Thymus (tissue), 11 donors: ENCODE data around the gene CD300LG. TPM values are rescaled to one million over a fixed set of nuclear protein-coding genes. Genes with fewer than 3 reads are reported as not detected.

Experiments
- DNase-seq, 9 donors: peaks; one replicate each; pipeline ENCODE4 v3.0.0-alpha.2; 2013; ENCODE audit warnings: low spot score in 9 of 9, low read depth in 6 of 9, missing footprints in 1 of 9
- H3K27ac ChIP-seq, 2 donors: one replicate each; pipeline ENCODE4 v1.5.1; 2013; ENCODE audit warnings: control low read depth in 1 of 2, low read depth in 1 of 2, low read length in 1 of 2, mild to moderate bottlenecking in 1 of 2, moderate library complexity in 1 of 2
- H3K27me3 ChIP-seq, 2 donors: one replicate each; pipeline ENCODE4 v1.5.1; 2013; ENCODE audit warnings: low read length in 1 of 2; ENCODE audit not compliant: control insufficient read depth in 2 of 2, insufficient read depth in 1 of 2
- H3K36me3 ChIP-seq, 2 donors: one replicate each; pipeline ENCODE4 v1.5.1; 2013; ENCODE audit warnings: low read length in 1 of 2, mild to moderate bottlenecking in 1 of 2, moderate library complexity in 1 of 2; ENCODE audit not compliant: control insufficient read depth in 2 of 2, insufficient read depth in 2 of 2
- H3K4me1 ChIP-seq, 2 donors: one replicate each; pipeline ENCODE4 v1.5.1; 2013; ENCODE audit warnings: low read length in 2 of 2; ENCODE audit not compliant: control insufficient read depth in 2 of 2, insufficient read depth in 2 of 2
- H3K4me3 ChIP-seq, 2 donors: one replicate each; pipeline ENCODE4 v1.5.1; 2013; ENCODE audit warnings: low read length in 2 of 2, control low read depth in 1 of 2, mild to moderate bottlenecking in 1 of 2
- H3K9me3 ChIP-seq, 2 donors: one replicate each; pipeline ENCODE4 v1.5.1; 2013; ENCODE audit warnings: low read length in 1 of 2, mild to moderate bottlenecking in 1 of 2; ENCODE audit not compliant: control insufficient read depth in 2 of 2, insufficient read depth in 1 of 2
- WGBS: extraction: QIAGEN DNeasy Blood & Tissue Kit; methylation state at CpG from one replicate; pipeline ENCODE4 v1.1.7; 2013; 5-methylcytosine and 5-hydroxymethylcytosine counted together
- polyA plus RNA-seq: library from polyadenylated mRNA; stranded (reverse); fragments of 200-250 nt; gene quantifications from one replicate; pipeline ENCODE4 v1.2.3, GENCODE V29; 2013
- total RNA-seq: library from RNA; stranded (reverse); fragments of 120-200 nt; gene quantifications from one replicate; pipeline ENCODE4 v1.2.4, GENCODE V29; 2013
- donor health status: healthy.

Gene CD300LG
- total and polyA plus RNA-seq, 2 donors = 0.71 to 5.7 TPM

- Histone ChIP-seq H3K36me3 (no peaks in the 10 kb centered on the region), H3K4me1 (no peaks in the 10 kb centered on the region), H3K4me3 (no peak overlapping the region), H3K27me3 (peaks cover 0 to 3% of the 10 kb centered on the region in 2 donors), H3K9me3 (no peaks in the 10 kb centered on the region), H3K27ac (no peak overlapping the region)
- WGBS = 96% methylated on average over 14 of the region's 14 CpGs
- no peak for DNase-seq
Measured at GRCh38 chr17:43820759-43821158, 26.2 kb upstream of the CD300LG start.

- no peak overlapping the region for H3K4me3 ChIP-seq
- no peak overlapping the region for H3K27ac ChIP-seq
- no peaks in the 10 kb centered on the region for H3K36me3 ChIP-seq
- H3K27me3 ChIP-seq = peaks cover 0 to 3% of the 10 kb centered on the region in 2 donors
- H3K4me1 ChIP-seq = no peaks in the 10 kb centered on the region
- WGBS = 89% methylated on average over 5 of the region's 5 CpGs
- H3K9me3 ChIP-seq = no peaks in the 10 kb centered on the region
- no peak for DNase-seq
Measured at GRCh38 chr17:43822570-43823190, 24.3 kb upstream of the CD300LG start.

- H3K4me1 ChIP-seq = no peaks in the 10 kb centered on the region
Measured at GRCh38 chr17:43823350-43824084, 23.5 kb upstream of the CD300LG start.

GRCh38 chr17:43825567-43825966 is 21.4 kb upstream of the CD300LG start:
- no peak for DNase-seq
- H3K36me3 ChIP-seq = no peaks in the 10 kb centered on the region
- no peak overlapping the region for H3K27ac ChIP-seq
- no peak overlapping the region for H3K4me3 ChIP-seq
- H3K4me1 ChIP-seq = no peaks in the 10 kb centered on the region
- peaks cover 0 to 14% of the 10 kb centered on the region in 2 donors for H3K27me3 ChIP-seq
- 95% methylated on average over 12 of the region's 12 CpGs for WGBS
- no peaks in the 10 kb centered on the region for H3K9me3 ChIP-seq

More at GRCh38 chr17:43823350-43824084, 23.5 kb upstream of the CD300LG start:
- H3K27me3 ChIP-seq = peaks cover 0 to 3% of the 10 kb centered on the region in 2 donors
- H3K27ac ChIP-seq = no peak overlapping the region
- 93% methylated on average over 10 of the region's 10 CpGs for WGBS
- no peak overlapping the region for H3K4me3 ChIP-seq
- no peak for DNase-seq
- no peaks in the 10 kb centered on the region for H3K36me3 ChIP-seq
- no peaks in the 10 kb centered on the region for H3K9me3 ChIP-seq

- no peak overlapping the region for H3K4me3 ChIP-seq
- DNase-seq = no peak
- 98% methylated on average over 7 of the region's 7 CpGs for WGBS
- no peaks in the 10 kb centered on the region for H3K36me3 ChIP-seq
- no peaks in the 10 kb centered on the region for H3K9me3 ChIP-seq
- H3K4me1 ChIP-seq = no peaks in the 10 kb centered on the region
- no peak overlapping the region for H3K27ac ChIP-seq
- peaks cover 0 to 18% of the 10 kb centered on the region in 2 donors for H3K27me3 ChIP-seq
Measured at GRCh38 chr17:43826206-43826605, 20.8 kb upstream of the CD300LG start.

GRCh38 chr17:43827596-43827995 is 19.4 kb upstream of the CD300LG start:
- no peak for DNase-seq
- H3K4me3 ChIP-seq = no peak overlapping the region
- peaks cover 13 to 32% of the 10 kb centered on the region in 2 donors for H3K27me3 ChIP-seq
- H3K27ac ChIP-seq = no peak overlapping the region
- H3K4me1 ChIP-seq = no peaks in the 10 kb centered on the region
- no peaks in the 10 kb centered on the region for H3K36me3 ChIP-seq
- H3K9me3 ChIP-seq = no peaks in the 10 kb centered on the region
- 97% methylated on average over 9 of the region's 9 CpGs for WGBS

GRCh38 chr17:43829738-43830137 is 17.2 kb upstream of the CD300LG start:
- 96% methylated on average over 14 of the region's 14 CpGs for WGBS
- H3K27me3 ChIP-seq = peaks cover 31 to 52% of the 10 kb centered on the region in 2 donors
- no peaks in the 10 kb centered on the region for H3K36me3 ChIP-seq
- H3K27ac ChIP-seq = no peak overlapping the region
- no peak overlapping the region for H3K4me3 ChIP-seq
- H3K9me3 ChIP-seq = peaks cover 0 to 3% of the 10 kb centered on the region in 2 donors
- H3K4me1 ChIP-seq = peaks cover 0 to 5% of the 10 kb centered on the region in 2 donors
- DNase-seq = no peak

- Histone ChIP-seq H3K4me3 (no peak overlapping the region), H3K27ac (no peak overlapping the region), H3K36me3 (no peaks in the 10 kb centered on the region), H3K4me1 (peaks cover 0 to 5% of the 10 kb centered on the region in 2 donors), H3K27me3 (peaks cover 31 to 58% of the 10 kb centered on the region in 2 donors), H3K9me3 (peaks cover 0 to 3% of the 10 kb centered on the region in 2 donors)
- no peak for DNase-seq
- WGBS = 93% methylated on average over 7 of the region's 7 CpGs
Measured at GRCh38 chr17:43830510-43831140, 16.4 kb upstream of the CD300LG start.

GRCh38 chr17:43831633-43832032 is 15.3 kb upstream of the CD300LG start:
- Histone ChIP-seq H3K9me3 (peaks cover 0 to 3% of the 10 kb centered on the region in 2 donors), H3K27me3 (peaks cover 31 to 58% of the 10 kb centered on the region in 2 donors), H3K27ac (no peak overlapping the region), H3K4me1 (peaks cover 0 to 5% of the 10 kb centered on the region in 2 donors), H3K4me3 (no peak overlapping the region), H3K36me3 (no peaks in the 10 kb centered on the region)
- WGBS = 97% methylated on average over 8 of the region's 8 CpGs
- no peak for DNase-seq
